NB4 (cell line): ENCODE data around the gene KCNJ5.

ENCODE experiments used
- DNase-seq: peaks from one replicate; pipeline ENCODE4 v3.0.0; 2010; ENCODE audit warnings: low read depth
- H3K4me3 ChIP-seq: one replicate; pipeline ENCODE4 v1.5.1; 2011; ENCODE audit warnings: mild to moderate bottlenecking, low read depth, low read length, moderate library complexity
- CTCF ChIP-seq: IDR thresholded peaks from one replicate; pipeline ENCODE4 v1.5.1; 2012; ENCODE audit warnings: low read depth, low read length
- MAX ChIP-seq: IDR thresholded peaks from 2 replicates; pipeline ENCODE4 v1.6.1; 2011; ENCODE audit warnings: low read depth, low read length
- MYC ChIP-seq: IDR thresholded peaks from 2 replicates; pipeline ENCODE4 v1.6.1; 2011; ENCODE audit warnings: low read depth, low read length
- POLR2A ChIP-seq: IDR thresholded peaks from 2 replicates; pipeline ENCODE4 v1.6.1; 2011; ENCODE audit warnings: mild to moderate bottlenecking; ENCODE audit not compliant: insufficient read length; ENCODE audit errors: extremely low read depth

The KCNJ5 gene

GRCh38 chr11:128911239-128911638, 20.1 kb downstream of the KCNJ5 start:
- no peak overlapping the region for H3K4me3 ChIP-seq
- TF ChIP-seq MAX (no peak), CTCF (no peak), POLR2A (no peak), MYC (no peak)
- no peak for DNase-seq

- no peak overlapping the region for H3K4me3 ChIP-seq
- no peak for DNase-seq
- TF ChIP-seq MYC, result no peak
- TF ChIP-seq POLR2A, result no peak
- no peak for TF ChIP-seq CTCF
- no peak for TF ChIP-seq MAX
Observed at GRCh38 chr11:128911701-128912100, 20.5 kb downstream of the KCNJ5 start.

DNA sequence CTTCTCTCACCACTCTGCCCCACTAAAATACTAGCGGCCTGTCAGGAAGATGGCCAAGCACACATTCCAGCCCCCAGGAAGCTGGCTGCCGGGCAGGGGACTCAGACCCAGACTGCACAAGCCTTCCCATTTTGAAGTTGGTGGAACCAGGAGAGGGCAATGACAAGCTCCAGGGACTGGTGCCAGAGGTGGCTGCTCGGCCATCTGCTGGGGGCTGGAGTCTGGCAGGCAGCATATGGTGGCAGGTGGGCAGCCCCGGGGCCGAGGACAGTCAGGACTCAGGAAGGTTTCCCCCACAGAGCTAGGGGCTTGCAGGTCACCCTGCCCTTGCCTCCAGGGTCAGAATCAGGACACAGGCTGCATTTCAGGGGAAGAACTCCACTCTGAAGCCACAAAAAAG, 22.6 kb downstream of the KCNJ5 start:
- DNase-seq, result no peak
- TF ChIP-seq CTCF (no peak), POLR2A (no peak), MAX (no peak), MYC (no peak)
- no peak overlapping the region for H3K4me3 ChIP-seq

DNA sequence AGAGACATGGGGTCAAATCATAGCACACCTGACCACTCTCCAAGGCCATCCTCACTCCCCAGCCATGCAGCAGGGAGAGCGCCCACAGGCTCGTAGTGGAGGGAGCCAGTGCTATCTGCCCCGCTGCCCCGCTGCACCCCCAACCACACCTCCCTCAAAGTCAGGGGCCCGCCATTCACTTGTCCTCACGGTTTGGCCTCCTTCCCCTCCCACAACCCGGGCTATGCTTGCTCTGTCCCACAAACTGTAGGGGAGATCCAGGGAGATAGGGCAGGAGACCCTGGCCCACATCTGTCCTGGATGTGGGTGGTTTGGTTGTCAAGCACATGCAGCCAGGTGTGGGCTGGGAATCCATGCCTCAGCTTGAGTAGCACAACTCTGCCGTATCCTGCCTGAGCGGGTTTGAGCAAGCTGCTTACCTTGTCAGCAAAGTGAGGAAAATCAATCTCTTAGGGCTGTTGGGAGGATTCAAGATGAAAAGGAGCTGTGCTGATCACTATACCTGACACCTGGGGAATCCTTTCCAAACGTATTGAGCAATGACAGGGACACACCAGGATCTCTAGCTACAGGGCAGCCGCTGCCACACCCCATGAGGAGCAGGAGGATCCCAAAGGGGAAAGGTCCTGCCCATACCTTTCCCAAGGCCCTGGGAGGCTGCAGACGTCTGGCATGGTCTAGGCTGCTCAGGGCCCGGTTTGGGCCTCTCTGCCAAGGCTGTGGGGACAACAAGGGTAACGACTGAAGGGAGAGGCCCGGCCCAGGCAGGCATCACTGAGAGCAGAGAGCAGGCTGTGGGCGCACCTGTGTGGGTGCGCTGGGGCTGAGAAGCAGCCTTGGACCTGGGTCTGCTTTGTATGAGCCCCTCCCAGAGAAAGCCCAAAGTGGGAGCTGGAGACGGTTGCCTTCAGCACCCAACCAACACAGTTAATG, 23.3 kb downstream of the KCNJ5 start:
- DNase-seq, result no peak
- H3K4me3 ChIP-seq, result no peak overlapping the region
- no peak for TF ChIP-seq CTCF
- no peak for TF ChIP-seq MAX
- no peak for TF ChIP-seq MYC

DNA sequence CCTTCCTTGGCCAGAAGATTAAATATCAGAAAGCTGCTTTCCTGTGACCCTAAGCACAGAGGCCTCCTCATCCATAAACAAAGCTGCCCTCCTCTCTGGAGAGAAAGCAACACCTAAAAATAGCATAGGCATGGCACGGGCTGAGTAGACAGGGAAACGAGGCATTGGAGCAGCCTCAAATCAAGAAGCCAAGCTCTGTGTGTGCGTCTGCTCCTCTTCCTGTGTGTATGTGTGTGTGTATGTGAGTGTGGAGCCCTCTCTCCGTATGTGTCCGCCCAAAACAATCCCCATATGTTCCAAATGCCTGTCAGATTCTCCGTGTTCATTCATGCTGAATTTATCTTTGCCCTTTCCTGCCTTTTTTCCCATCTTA, 24.0 kb downstream of the KCNJ5 start:
- no peak overlapping the region for H3K4me3 ChIP-seq
- no peak for TF ChIP-seq POLR2A
- TF ChIP-seq MAX, result no peak
- no peak for TF ChIP-seq CTCF
- TF ChIP-seq MYC, result no peak
- no peak for DNase-seq
